ENCODE measurements around the gene TULP4. TPM values are rescaled to one million over a fixed set of nuclear protein-coding genes. Genes with fewer than 3 reads are reported as not detected.
"Not testable (repeated sequence)": the region's sequence is repeated elsewhere in the genome, so short reads cannot be mapped to it uniquely, and the experiment has no call there.

The TULP4 gene
- total RNA-seq, 4 donors from 2014 or later, result 77.4 to 364 (median 129) TPM

- no peaks in the 10 kb centered on the region for H3K27me3 ChIP-seq
- TF ChIP-seq POLR2A (IDR thresholded peaks at IDR 0.05) (no peak), CTCF (IDR thresholded peaks at IDR 0.05) (no peak)
- no peak for DNase-seq
- no peak overlapping the region for H3K4me3 ChIP-seq
- H3K4me1 ChIP-seq, result no peaks in the 10 kb centered on the region
- H3K36me3 ChIP-seq, result no peaks in the 10 kb centered on the region
- H3K9me3 ChIP-seq, result no peaks in the 10 kb centered on the region
- intact Hi-C loops (cut with DNase I; ENCODE audit: low total_unique reads), result no loop called here
- no peak overlapping the region for H3K27ac ChIP-seq
Observed at GRCh38 chr6:158344534-158344933, 32.3 kb downstream of the TULP4 start.

GRCh38 chr6:158345444-158345843 is 33.2 kb downstream of the TULP4 start:
- H3K27me3 ChIP-seq; H3K4me1 ChIP-seq; intact Hi-C loops (cut with DNase I; ENCODE audit: low total_unique reads); H3K36me3 ChIP-seq; DNase-seq; H3K9me3 ChIP-seq; H3K27ac ChIP-seq; H3K4me3 ChIP-seq: not testable (repeated sequence)

GRCh38 chr6:158347335-158347734 is 35.1 kb downstream of the TULP4 start:
- Histone ChIP-seq H3K27me3 (no peaks in the 10 kb centered on the region), H3K27ac (no peak overlapping the region), H3K36me3 (no peaks in the 10 kb centered on the region), H3K4me1 (no peaks in the 10 kb centered on the region), H3K4me3 (no peak overlapping the region), H3K9me3 (no peaks in the 10 kb centered on the region)
- intact Hi-C loops (cut with DNase I; ENCODE audit: low total_unique reads), result no loop called here
- TF ChIP-seq POLR2A (IDR thresholded peaks at IDR 0.05) (no peak), CTCF (IDR thresholded peaks at IDR 0.05) (no peak)
- no peak for DNase-seq

- H3K4me3 ChIP-seq; intact Hi-C loops (cut with DNase I; ENCODE audit: low total_unique reads); H3K27me3 ChIP-seq; DNase-seq; H3K4me1 ChIP-seq; H3K36me3 ChIP-seq; H3K9me3 ChIP-seq; H3K27ac ChIP-seq: not testable (repeated sequence)
Observed at GRCh38 chr6:158348737-158349504, 36.7 kb downstream of the TULP4 start.

- H3K36me3 ChIP-seq; H3K27me3 ChIP-seq; H3K4me1 ChIP-seq; intact Hi-C loops (cut with DNase I; ENCODE audit: low total_unique reads); H3K9me3 ChIP-seq; H3K4me3 ChIP-seq; H3K27ac ChIP-seq; DNase-seq: not testable (repeated sequence)
Observed at GRCh38 chr6:158349505-158350275, 37.4 kb downstream of the TULP4 start.

GRCh38 chr6:158350731-158351130 is 38.5 kb downstream of the TULP4 start:
- H3K9me3 ChIP-seq; H3K27ac ChIP-seq; H3K27me3 ChIP-seq; H3K4me3 ChIP-seq; H3K4me1 ChIP-seq; intact Hi-C loops (cut with DNase I; ENCODE audit: low total_unique reads); H3K36me3 ChIP-seq; DNase-seq: not testable (repeated sequence)

All from uterus (tissue), 4 donors.